GM21423 (cell line): Measurements from ENCODE around the gene BCAS3.
A peak's percentile ranks its signal among the peaks of the same experiment; 100 is the strongest.

Experiments used
- ATAC-seq: cut with Tn5 transposase; IDR thresholded peaks from one replicate; pipeline ENCODE4 v1.9.1; 2021; ENCODE audit warnings: mild to moderate bottlenecking, moderate library complexity; ENCODE audit not compliant: unreplicated experiment

Gene BCAS3

DNA sequence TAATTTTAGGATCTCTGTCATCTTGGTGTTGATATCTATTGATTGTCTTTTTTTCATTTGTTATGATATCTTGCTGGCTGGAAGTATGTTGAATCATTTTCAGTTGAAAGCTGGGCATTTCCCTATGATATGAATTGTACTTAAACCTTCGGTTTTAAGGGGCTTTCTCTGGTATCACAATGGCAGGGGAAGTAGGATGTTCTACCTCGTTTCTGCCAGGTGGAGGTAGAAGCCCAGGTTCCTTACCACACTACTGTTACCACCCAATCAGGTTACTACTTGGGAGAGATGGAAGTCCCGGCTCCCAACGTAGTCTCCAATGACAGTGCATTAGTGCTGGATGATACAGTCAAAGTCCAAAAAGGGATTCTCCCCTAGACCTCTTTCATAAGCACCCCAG is 440.3 kb downstream of the BCAS3 start:
- no peak for ATAC-seq

DNA sequence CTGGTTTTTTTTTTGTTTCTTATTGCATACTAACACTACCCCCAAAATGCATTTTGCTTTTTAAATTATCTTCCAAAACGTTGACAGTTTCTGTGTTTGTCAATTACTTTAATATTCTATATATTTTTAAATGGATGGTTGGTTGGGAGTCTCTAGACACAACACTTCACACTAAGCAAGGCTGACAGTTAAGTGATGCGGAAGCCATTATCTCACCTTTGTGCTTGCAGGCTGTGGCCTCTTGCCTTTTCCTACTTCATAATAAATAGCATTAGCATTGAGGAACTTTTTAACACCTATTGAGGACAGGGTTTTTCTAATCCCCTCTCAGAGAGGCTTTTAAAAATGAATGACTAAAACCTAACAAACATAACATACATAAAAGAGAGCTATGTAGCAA is 441.2 kb downstream of the BCAS3 start:
- ATAC-seq: no peak

DNA sequence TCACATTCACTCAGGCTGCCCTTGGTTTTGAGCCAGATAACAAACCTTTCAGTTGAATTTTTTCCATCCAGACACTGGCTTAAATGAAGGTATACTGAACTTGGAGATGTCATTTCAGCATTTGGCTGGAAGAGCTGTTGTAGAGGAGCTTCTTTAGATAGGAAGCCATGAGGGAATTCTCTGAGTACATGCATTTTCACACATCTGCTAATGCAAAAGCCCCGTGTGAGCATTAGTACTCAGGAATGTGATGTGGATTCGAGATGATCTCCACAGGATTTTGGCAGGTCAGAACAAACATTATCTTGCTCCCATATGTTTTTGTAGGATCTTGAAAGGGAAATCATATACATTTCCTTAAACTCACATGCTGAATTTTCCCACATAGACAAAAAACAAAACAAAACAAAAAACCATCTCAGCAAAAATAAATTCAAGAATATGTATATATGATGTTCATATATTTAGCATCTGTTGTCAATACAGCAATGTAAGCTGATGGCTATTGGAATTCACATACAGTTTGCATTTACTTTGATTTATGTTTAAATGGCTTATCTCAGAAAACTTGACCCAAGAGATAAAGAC is 444.8 kb downstream of the BCAS3 start:
- ATAC-seq: no peak

DNA sequence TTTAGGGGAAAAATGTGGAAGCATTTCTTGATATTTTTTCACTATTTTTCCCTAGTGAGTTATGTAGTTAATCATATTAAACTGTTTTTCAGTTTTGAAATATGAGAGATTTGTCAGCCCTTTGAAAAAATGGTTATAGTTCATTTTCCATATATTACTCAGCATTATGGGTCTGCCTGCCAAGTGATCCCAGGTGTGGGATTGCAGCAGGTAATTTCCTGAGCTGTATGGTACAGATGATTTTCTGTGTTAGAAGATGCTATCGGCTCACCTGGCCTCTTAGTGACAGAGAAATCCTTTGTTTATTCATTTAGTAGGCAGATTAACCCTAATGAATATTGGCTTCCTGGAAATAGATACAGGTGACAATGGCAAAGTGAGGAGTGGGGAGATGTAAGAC is 446.9 kb downstream of the BCAS3 start:
- no peak for ATAC-seq

DNA sequence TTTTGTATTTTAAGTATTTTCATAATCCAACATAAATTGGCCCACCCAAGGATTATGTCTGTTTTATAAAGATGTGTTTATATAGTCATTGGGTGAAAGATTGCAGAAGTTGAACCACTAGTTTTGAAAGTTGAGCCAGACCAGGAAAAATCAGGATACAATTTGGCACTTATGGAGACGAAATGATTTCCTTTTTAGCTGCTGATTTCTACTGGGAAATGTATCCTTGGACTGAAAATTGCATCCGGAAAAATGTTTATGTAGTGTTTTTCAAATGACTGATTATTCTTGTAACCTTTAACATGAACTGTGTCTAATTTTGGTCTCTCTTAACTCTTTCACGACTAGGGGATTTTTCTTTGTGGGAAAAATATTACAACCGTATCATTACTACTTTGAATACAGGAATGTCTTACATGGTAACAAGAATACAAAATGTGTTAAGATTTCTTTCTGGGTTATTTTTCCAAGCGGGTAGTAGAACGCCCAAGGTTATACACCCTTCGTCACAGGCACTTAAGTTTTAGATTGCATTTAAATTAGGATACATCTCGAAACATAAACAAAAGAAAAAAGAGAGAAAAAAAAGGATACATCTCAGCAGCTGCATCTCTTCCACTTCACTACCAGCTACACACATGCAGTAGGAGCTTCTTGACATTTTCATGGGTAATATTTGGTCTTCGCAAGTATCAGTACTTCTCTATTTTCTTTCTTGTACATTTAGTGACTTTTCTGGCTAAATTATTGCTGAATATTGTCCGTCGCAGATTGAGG is 449.0 kb downstream of the BCAS3 start:
- ATAC-seq: no peak

DNA sequence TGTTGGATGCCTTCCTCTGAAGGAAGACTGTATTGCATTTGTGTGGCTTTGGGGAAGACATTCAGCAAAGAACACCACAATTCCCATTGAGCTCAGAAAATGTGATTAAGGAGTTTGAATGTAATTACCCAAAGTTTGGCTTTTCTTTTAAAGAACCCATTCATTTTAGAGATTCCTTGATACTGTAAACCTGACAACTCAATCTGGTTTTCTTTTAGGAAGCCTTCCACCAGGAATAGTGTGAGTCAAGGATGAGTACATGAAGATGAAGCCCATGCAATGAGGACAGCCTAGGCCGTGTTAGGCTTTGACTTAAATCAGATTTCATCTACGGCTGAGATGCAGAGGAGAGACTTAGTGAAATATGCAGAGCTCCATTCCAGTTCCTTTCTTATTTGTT is 450.3 kb downstream of the BCAS3 start:
- no peak for ATAC-seq

DNA sequence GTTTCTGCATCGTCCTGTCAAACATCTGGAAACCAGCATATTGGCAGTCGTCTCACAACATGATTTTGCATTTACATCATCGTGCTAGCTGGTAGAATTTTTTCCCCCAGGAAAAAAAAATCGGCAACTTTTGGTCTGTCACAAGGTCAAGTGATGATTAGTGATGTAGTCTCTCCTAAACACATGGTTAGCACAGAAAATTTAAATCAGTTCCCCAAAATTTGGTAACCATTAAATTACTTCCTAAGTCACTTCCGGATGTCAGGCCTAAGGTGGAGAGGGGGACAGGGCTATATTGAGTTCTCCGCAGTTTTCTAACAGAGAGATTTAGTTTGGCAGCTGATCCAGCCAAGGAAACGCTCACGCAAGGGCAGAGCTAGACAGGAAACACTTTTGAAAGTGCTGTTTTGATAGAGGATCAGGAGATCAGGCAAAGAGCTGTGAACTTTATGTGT is 451.0 kb downstream of the BCAS3 start:
- no peak for ATAC-seq

DNA sequence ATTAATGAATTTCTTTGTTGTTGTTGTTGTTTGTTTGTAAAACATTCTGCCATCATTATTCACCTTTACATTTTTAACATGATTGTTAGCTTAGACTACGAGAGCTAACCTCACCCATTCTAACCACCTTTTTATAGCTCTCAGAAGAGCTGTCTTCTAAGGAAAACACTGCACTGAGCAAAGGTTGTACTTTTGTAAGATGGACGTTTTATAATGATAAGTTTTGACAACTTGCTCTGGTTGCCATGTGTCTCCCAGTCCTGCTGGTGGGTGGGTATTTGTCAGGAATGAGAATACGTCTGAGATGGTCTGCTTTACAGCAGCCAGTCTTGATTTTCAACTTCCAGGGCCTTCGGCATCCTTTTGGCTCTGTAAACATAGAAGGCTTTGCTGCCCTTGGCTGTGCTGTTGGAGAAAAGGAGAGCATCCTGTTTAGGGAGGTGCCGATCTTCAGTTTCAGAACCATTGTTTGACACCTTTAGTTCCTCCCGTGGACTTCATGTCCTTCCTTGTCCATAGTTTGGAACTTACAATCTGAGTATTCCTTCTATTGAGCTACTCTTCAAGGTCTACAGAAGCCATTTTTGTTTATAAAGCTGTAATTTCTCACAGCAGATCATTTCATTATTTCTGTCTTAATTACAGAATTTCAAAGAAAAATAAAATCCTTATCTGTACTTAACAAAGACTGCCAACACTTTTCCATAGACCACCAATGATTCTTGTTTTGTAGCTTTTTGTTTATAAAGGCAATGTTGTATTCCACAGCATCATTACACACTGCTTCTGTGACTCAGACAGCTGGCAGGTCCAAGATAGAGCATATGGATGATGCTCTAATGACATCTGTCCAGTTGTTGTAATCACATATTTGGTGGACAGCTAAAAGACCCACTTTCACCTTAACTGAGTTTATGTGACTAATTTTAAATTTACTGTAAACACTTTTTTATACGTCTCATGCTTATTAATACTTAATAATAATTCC is 451.9 kb downstream of the BCAS3 start:
- no peak for ATAC-seq

DNA sequence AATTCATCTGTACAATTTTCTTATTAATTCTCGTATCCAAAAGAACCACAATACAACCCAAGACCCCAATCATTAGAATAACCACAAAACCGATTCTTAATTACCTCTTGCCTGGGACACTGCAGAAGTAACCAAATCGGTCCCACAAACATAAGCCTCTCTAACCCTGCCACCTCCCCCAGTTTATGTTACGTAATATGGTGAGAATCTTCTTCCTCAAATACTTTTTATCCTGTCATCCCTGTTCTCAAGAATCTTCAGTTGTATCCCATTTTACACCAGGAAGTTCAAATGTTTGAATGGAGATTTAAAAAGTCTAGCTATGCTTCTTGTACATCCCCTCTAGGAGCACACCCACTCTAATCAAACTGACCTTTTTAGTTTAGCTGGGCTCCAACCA is 452.7 kb downstream of the BCAS3 start:
- no peak for ATAC-seq

DNA sequence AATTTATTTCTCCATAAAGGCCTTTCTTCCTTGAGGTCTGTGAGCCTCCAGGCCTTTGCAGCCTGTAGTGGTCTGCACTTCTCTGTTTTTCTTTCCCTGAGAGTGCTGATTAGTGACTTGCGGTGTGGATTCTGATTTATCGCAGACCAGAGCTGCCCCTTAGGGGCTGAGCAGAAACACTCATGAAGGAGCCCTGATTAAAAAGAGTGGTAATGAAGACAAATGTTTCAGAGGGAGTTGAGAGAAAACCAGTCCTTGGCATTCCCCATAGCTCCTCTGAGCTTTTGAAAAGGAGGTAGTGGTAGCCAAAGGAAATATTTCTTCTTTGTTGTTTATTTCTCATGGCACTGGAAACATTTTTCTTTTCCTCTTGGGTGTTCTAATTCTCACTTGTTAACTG is 453.9 kb downstream of the BCAS3 start:
- ATAC-seq: no peak

DNA sequence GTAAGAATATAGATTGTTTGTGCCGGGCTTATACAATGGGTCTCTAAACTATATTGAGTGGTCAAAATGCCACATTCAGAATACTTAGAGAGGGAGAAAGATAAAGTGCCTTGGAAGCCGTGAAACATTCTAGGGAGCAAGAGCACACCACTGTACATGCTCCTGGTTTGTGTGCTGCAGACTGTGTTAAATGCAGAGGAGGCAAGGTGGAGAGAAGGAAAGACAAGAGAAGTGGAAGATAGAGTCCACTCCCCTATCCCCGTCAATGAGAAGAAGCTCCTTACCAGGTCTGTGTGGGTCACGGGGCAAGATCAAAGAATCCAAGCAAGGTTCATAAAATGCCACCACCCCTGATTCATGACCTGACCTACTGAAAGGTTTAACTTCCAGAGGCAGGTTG is 454.9 kb downstream of the BCAS3 start:
- no peak for ATAC-seq

DNA sequence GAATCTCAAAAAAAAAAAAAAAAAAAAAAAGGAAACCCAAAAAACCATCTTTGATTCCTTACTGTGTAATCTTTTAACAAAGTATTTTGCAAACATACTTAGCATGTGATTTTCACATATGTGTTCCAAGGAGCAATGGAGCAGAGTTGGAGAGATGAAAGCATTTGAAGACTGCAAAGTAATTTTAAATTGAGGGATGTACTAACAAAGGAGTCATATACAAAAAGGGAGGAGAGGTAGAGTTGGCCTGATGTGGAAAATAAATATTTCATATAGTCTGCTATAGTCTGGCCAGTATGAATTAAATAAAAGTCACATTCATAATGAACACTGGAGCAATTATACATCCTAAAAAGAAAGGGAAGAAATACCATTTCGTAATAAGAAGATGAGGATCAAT is 456.2 kb downstream of the BCAS3 start:
- ATAC-seq: no peak

DNA sequence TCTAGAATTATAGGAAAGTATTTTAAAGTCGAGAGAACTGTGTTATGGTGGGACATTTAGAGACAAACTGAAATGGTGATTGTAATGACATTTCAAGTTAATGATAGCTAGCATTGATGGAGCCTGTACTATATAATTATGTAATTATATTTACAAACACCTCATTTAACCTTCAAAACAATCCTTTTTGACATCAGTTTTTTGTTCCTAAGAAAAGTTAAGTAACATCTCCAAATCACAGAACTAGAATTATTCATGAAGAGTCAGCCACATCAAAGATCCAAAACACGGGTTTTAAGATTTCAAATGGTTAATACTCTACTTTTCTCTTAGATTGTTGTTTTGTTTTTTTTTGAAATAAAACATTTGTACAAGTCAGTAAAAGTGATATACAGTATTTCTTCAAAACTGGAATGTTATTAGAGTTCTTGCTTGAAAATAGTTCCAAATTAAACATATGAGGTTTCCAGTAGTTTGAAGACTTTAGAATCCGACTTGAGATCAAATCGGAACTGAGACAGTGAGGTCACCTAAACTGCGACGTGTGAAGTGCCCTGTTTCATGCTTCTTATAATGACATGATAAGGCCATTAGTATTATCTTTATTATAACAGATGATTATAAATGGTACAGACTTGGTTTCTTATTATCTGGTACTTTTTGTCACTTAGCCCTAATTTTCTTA is 457.0 kb downstream of the BCAS3 start:
- no peak for ATAC-seq

DNA sequence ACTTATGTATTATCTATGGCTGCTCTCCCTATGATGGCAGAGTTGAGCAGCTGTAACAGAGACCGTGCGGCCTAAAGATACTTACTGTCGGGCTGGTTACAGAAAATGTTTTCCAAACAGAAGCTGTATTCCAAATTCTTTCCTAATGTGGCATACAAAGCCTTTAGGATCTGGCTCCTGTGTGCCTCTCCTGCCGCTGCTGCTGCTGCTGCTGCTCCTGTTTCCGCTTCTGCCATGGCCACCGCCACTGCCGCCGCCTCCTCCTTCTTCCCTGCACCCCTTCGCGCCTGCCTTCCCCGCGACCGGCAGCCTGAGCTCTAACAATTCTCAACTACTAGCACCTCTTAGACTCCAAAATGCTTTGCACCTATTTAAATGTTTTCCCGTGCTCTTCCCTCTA is 458.1 kb downstream of the BCAS3 start:
- no peak for ATAC-seq

DNA sequence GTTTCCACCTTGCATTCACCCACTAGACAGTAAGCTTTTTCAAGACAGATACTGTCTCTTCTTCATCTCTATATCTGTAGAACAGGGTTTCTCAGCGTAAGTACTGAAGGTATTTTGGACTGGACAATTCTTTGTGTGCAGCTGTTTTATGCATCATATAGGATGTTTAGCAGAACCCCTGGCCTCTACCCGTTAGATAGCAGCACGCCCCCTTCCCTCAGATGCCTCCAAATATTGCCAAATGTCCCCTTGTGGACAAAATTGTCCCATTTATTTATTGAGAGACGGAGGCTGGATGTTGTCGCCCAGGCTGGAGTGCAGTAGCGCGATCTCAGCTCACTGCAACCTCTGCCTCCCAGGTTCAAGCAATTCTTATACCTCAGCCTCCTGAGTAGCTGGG is 458.6 kb downstream of the BCAS3 start:
- no peak for ATAC-seq

DNA sequence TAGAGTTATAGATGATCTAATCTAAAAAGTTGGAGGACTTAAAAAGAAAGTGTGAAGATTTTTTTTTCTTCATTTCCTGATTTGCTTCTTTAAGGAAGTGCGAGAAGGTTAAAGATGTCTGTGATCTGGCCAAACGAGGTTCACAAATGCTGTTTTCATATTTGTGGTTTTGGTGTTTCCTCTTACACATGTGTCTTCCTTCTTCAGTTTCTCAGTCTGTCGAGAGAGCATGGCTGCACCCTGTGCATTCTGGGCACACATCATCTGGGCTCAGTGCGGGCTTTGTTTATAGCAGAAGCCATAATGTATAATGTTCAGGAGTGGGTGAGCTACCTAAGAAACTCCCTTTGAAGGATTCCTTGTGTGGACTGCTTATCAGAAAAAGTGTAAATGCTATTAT is 461.6 kb downstream of the BCAS3 start:
- peak; percentile 97 for ATAC-seq

DNA sequence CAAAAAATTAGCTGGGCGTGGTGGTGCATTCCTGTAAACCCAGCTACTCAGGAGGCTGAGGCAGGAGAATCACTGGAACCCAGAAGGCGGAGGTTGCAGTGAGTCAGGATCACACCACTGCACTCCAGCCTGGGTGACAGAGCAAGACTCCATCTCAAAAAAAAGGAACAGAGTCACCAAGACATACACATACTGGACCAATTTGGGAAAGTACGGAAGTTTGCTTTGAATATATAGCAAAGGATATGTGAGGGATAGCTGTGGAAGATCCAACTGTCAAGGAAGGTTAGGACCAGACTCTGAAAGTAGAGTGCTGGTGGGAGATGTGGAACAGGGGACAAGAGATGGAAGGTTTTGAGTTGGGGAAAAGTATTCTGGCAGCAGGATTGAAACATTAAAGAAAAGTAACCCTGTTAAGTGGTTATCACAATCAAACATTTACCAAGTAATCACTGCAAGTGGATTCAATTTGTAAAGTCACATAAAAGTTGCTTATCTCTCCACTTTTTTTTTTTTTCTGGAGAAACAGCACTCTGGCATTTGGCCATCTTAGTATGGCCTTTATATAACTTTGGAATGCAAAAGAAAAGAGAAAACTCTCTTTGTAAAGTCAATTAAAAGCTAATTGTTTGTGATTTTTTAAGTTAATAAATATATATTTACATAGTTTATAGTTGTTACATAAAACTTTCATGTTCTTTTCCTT is 462.6 kb downstream of the BCAS3 start:
- ATAC-seq: no peak

DNA sequence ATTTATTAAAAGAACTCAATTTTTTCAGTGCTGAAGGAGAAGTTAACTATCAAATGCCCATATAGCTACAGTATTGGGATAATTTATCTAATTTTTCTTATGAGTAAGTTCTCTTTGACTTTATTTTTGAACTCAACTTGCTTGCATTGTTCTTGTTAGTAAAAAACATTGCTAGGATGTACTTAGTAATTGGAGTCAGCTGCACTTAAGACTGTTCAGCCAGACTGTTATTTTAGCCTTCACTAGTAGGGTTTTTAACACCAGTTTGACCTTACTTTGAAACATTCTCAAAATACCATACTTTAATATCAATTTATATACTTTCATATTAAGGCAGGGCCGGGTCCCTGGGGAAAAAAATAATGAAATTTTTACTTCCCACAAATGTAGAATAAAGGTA is 465.4 kb downstream of the BCAS3 start:
- no peak for ATAC-seq

DNA sequence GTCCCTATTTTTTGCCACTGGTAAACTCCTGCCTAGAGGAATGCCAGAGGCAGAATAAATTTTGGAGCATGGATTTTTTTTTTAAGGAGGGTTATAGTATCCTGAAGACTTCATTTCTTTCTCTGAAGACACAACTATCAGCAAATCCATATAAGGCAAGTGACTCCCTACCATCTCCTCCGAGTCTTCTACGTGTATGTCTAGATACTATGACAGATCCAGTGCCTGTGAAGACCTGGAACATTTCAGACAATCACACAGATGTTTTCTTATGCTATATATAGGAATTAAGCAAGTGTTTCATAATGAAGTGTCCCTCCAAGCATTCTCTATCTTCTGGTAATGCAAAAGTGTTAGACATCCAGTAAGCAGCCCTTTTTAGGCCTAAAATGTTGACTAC is 466.5 kb downstream of the BCAS3 start:
- ATAC-seq: no peak
